AML-193 (cell line): ENCODE measurements around the gene NR1D1.

Experiments used
- DNase-seq, 2 experiments: peaks; one replicate each; lab custom pipeline; 2025; lab: John Stamatoyannopoulos, UW

The NR1D1 gene

DNA sequence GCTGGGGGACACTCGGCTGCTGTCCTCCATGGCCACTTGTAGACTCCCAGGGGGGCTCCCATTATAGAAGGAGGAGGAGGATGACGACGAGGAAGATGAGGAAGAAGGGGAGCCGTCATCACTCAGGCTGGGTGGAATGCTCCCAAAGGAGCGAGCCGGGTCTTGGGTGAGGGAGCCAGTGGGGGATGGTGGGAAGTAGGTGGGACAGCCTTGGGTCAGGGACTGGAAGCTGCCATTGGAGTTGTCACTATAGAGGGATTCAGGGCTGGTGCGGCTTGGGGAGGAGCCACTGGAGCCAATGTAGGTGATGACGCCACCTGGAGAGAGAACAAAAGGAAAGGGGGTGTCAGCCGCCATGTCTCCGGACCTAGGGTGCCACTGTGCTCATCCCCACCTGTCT lies 3.3 kb downstream of the NR1D1 start:
- no peak for DNase-seq

DNA sequence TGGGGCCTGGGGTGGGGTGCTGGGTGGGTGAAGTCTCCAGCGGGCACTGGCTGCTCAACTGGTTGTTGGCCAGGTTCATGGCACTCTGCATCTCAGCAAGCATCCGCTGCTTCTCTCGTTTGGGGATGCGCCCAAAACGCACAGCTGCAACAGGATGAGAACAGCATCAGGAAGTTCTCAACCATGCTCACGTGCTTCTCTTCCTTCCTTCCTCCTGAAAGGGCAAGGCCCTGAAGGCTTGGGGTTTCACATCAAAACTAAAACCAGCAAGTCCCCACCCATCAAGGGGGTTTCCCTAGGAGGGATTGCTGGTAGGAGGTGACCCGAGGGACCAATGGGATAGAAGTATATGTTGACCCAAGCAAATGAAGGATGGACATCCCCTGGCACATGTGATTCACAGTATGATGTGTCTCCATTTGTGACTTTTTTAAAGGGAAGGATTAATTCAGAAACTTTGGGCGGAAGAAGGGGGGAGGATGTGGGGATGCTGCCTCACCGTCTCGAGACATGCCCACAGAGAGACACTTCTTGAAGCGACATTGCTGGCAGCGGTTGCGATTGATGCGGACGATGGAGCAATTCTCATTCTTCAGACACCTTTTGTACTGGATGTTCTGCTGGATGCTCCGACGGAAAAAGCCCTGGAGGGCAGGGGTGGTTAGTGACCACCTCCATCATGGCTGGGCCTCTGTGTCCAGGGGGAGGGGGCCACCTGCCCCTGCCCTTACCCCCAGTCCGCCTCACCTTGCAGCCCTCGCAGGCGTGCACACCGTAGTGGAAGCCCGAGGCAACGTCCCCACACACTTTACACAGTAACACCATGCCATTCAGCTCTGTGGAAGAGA lies 4.2 kb downstream of the NR1D1 start:
- no peak for DNase-seq

GRCh38 chr17:40095351-40095943 lies 4.9 kb downstream of the NR1D1 start:
- DNase-seq = no peak

- no peak for DNase-seq
Measured at GRCh38 chr17:40094874-40095273, 5.5 kb downstream of the NR1D1 start.

GRCh38 chr17:40093580-40094201 lies 6.7 kb downstream of the NR1D1 start:
- DNase-seq = no peak

GRCh38 chr17:40093005-40093579 lies 7.3 kb downstream of the NR1D1 start:
- DNase-seq = no peak

- DNase-seq = no peak
Measured at GRCh38 chr17:40092581-40092980, 7.8 kb downstream of the NR1D1 start.

GRCh38 chr17:40091691-40092397 lies 8.5 kb downstream of the NR1D1 start:
- DNase-seq = no peak

- DNase-seq = no peak
Measured at GRCh38 chr17:40090237-40091119, 9.9 kb downstream of the NR1D1 start.

DNA sequence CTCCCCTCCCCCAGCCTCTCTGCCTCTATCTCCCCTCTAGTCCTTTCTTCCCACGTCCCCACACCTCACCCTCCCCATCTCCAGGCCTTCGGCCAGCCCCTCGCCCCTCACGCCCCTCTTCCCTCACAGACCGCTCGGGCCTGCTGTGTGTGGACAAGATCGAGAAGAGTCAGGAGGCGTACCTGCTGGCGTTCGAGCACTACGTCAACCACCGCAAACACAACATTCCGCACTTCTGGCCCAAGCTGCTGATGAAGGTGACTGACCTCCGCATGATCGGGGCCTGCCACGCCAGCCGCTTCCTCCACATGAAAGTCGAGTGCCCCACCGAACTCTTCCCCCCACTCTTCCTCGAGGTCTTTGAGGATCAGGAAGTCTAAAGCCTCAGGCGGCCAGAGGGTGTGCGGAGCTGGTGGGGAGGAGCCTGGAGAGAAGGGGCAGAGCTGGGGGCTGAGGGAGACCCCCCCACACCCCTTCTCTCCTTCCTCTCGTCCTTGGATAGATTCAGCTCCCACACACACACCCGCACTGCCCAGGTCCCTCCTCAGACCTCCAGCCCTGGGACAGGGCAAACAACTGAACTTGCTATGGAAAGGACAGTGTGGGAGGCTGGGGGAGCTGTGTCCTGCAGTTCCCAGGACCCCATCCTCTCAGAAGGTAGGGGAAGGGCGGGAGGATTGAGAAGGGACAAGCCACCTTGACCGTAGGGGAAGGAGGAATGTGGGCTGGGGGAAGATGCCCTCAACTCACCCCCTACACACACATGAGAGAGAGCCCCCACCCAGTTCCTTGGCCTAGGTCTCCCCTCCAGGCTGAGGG lies 11.1 kb downstream of the NR1D1 start:
- no peak for DNase-seq

- DNase-seq = no peak
Measured at GRCh38 chr17:40087903-40088718, 12.3 kb downstream of the NR1D1 start.

GRCh38 chr17:40087049-40087794 lies 13.2 kb downstream of the NR1D1 start:
- no peak for DNase-seq

DNA sequence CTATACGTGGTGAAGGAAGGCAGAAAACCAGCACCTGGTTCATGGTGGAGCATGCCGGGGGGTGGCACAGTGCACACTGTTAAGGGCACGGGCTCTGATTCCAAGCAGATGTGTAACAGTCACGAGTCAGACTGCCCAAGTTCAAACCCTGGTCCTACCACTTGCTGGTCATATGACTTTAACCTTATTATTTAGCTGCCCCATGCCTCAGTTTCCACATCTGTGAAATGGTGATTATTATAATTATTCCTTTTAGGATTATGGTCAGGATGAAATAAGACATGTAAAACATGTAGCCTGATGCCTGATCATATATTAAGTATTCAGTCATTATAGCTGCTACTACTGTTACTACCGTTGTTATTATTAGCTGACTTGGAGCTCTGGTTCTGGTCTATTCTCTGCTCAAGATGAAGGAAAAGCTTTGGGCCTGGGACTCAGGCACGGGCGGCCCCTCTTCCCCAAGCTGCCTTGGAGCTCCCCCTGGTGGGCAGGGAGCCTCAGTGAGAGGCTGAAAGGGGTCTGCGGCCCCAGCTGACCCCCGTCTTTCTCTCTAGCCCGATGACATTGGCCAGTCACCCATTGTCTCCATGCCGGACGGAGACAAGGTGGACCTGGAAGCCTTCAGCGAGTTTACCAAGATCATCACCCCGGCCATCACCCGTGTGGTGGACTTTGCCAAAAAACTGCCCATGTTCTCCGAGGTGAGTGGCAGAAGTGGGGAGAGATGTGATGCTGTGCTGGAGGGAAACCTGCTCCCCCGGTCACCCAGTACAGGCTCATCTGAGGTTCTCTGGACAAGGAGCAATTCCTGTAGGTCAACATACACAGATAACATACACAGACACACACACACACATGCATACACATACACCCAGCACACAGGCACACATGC lies 14.0 kb downstream of the NR1D1 start:
- DNase-seq = peak in 1 of 2 experiments; percentile 9

GRCh38 chr17:40084477-40084876 lies 15.9 kb downstream of the NR1D1 start:
- DNase-seq = no peak

DNA sequence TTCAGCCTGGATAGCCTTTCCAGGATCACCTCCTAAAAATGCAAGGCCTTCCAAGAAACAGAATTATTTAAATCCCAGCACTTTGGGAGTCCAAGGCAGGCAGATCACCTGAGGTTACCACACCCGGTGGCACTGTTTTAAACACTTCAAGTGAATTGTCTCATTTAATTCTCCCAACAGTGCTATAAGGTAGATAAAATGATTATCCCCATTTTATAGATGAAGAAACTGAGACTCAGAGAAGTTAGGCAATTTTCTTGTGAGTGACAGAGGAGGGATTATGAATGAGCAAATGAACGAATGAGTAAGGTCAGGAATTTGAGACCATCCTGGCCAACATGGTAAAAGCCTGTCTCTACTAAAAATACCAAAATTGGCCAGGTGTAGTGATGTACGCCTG lies 20.8 kb downstream of the NR1D1 start:
- DNase-seq = no peak

DNA sequence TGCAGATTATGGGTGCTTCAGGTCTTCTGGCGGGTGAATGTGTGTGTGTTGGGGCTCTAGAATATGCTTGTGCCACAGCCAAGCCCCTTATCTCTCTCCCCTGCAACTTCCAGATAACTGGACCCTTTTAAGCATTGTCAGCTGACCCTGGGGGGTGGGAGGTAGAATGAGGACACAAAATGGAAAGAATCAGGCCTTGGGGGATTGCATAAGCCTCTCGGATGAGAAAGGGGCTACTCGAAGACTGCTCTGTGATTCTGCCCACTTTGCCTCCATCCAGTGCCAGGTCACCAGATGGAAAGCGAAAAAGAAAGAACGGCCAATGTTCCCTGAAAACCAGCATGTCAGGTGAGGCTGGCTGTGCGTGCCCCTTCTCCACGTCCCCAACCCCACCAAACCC lies 23.8 kb downstream of the NR1D1 start:
- no peak for DNase-seq

- DNase-seq = no peak
Measured at GRCh38 chr17:40075942-40076498, 24.4 kb downstream of the NR1D1 start.
